OCI-LY1 (cell line): ENCODE data around the gene AQP12A.

Source experiments
- CTCF ChIP-seq: fragments of 200-600 bp; sonication (generic), shearing (Covaris generic); IDR thresholded peaks from 2 replicates; pipeline ENCODE4 v1.5.1; 2017; ENCODE audit warnings: mild to moderate bottlenecking, antibody characterized with exemption, low read length, moderate library complexity, mixed read lengths
- EZH2 ChIP-seq: fragments of 200-600 bp; sonication (generic), shearing (Covaris generic); IDR thresholded peaks from 2 replicates; pipeline ENCODE4 v1.8.0; 2017; ENCODE audit warnings: borderline replicate concordance, mixed run types, mild to moderate bottlenecking, antibody characterized with exemption, low read length, moderate library complexity, mixed read lengths

- TF ChIP-seq EZH2: no peak
- TF ChIP-seq CTCF: no peak
Observed at GRCh38 chr2:240721596-240722180, 30.0 kb downstream of the AQP12A start.
